Measurements from ENCODE around the gene SPRR2E.

DNA sequence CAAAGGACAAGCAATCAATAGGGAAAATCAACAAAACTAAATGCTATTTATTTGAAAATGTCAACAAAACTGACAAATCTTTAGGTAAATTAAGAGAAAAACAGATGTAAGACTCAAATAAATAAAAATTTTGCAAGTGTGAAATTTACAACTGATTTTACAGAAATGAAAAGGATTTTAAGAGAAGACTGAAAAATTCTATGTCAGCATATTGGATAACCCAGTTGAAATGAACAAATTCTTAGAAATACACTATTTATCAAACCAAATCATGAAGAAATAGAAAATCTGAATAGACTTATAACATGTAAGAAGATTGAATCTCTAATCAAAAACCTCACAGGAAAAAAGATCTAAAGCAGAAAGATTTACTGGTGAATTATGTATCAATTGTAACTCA lies 26.6 kb upstream of the SPRR2E start:
- TF ChIP-seq, protein P1, sequence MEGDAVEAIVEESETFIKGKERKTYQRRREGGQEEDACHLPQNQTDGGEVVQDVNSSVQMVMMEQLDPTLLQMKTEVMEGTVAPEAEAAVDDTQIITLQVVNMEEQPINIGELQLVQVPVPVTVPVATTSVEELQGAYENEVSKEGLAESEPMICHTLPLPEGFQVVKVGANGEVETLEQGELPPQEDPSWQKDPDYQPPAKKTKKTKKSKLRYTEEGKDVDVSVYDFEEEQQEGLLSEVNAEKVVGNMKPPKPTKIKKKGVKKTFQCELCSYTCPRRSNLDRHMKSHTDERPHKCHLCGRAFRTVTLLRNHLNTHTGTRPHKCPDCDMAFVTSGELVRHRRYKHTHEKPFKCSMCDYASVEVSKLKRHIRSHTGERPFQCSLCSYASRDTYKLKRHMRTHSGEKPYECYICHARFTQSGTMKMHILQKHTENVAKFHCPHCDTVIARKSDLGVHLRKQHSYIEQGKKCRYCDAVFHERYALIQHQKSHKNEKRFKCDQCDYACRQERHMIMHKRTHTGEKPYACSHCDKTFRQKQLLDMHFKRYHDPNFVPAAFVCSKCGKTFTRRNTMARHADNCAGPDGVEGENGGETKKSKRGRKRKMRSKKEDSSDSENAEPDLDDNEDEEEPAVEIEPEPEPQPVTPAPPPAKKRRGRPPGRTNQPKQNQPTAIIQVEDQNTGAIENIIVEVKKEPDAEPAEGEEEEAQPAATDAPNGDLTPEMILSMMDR (IDR thresholded peaks at IDR 0.05; ENCODE audit: insufficient read depth, low read length) = no peak
- no peak for TF ChIP-seq GABPA (IDR thresholded peaks at IDR 0.05; ENCODE audit: low read depth)
- no peak for TF ChIP-seq POLR2AphosphoS5 (IDR thresholded peaks at IDR 0.05; ENCODE audit: low read depth)
- no peak for TF ChIP-seq REST (IDR thresholded peaks at IDR 0.05; ENCODE audit: insufficient replicate concordance, low read depth)
- no peak for TF ChIP-seq SPI1 (IDR thresholded peaks at IDR 0.05; ENCODE audit: borderline replicate concordance, low read depth)

Measured in HL-60 (cell line).